GM13977 (cell line): ENCODE results near the gene TMEM158.

ENCODE experiments used
- DNase-seq: peaks from one replicate; pipeline ENCODE4 v3.0.0; 2012; ENCODE audit warnings: low spot score
- in situ Hi-C: fragments of 300-500 bp; cut with MboI; formaldehyde crosslinking; loops from one replicate; pipeline ENCODE4 v1.12.0; 2022; ENCODE audit warnings: low sequenced_read_pairs, low pct_unique_long_range_greater_than_20kb, mixed read lengths, inconsistent platforms; ENCODE audit not compliant: unreplicated experiment
- TF ChIP-seq, protein P1 (sequence below): IDR thresholded peaks from 2 replicates; pipeline ENCODE4 v1.5.1; 2012; ENCODE audit warnings: mild to moderate bottlenecking, control low read depth; ENCODE audit not compliant: insufficient read depth; ENCODE audit errors: extremely low read depth, missing control alignments

Gene TMEM158

GRCh38 chr3:45269952-45270351, 43.9 kb upstream of the TMEM158 start:
- TF ChIP-seq, protein P1, sequence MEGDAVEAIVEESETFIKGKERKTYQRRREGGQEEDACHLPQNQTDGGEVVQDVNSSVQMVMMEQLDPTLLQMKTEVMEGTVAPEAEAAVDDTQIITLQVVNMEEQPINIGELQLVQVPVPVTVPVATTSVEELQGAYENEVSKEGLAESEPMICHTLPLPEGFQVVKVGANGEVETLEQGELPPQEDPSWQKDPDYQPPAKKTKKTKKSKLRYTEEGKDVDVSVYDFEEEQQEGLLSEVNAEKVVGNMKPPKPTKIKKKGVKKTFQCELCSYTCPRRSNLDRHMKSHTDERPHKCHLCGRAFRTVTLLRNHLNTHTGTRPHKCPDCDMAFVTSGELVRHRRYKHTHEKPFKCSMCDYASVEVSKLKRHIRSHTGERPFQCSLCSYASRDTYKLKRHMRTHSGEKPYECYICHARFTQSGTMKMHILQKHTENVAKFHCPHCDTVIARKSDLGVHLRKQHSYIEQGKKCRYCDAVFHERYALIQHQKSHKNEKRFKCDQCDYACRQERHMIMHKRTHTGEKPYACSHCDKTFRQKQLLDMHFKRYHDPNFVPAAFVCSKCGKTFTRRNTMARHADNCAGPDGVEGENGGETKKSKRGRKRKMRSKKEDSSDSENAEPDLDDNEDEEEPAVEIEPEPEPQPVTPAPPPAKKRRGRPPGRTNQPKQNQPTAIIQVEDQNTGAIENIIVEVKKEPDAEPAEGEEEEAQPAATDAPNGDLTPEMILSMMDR = no peak
- in situ Hi-C loops = no loop called here
- DNase-seq = no peak

DNA sequence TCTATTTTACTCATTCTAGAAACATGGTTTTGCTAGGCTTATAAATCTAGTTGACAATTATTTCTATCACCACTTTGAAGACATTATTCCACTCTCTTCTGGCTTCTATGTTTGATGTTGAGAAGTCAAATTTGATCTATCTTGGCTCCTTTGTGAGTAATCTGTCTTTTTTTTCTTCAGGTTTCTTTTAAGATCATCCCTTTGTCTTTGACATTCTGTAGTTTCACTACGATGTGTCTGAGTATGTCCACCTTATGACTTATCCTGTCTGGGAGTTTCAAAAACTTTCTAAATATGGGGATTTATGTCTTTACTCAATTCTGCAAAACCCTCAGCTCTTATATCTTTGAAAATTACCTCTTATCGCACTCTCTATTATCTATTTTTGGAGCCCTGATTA, 41.0 kb upstream of the TMEM158 start:
- in situ Hi-C loops = no loop called here
- DNase-seq = no peak
- TF ChIP-seq, protein P1 = no peak

DNA sequence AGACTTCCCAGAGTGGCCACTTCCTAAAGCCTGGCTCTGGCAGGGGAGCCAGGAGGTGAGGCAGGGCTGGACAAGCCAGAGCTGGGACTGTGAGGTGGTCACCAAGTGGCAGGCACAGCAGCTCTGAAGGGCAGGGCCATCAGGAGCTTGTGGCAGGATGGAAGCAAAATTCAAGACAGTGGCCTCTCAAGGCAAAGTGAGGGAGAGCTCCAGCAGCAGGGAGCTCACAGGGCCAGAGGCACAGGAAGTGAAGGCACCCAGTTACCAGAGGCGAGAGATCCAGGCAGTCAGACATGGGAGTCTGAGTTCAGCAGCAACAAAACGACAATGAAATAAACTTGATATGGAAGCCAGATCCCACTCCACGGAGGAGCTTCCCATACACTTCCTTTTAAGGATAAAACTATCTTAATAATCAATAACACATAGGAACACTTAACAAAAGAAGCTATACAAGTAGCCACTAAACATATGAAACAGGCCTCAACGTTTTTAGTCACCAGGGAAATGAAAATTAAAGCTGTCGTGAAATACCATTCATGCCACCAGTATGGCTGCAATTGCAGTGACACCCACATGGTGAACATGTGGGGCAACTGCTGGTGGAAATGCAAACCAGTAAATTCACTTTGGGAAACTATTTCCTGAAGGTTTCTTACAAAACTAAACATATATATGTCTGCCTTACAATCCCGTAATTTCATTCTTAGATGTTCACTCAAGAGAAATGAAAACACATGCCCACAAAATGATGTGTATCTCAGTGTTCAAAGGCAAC, 35.4 kb upstream of the TMEM158 start:
- no peak for DNase-seq
- in situ Hi-C loops = no loop called here
- TF ChIP-seq, protein P1 = no peak

DNA sequence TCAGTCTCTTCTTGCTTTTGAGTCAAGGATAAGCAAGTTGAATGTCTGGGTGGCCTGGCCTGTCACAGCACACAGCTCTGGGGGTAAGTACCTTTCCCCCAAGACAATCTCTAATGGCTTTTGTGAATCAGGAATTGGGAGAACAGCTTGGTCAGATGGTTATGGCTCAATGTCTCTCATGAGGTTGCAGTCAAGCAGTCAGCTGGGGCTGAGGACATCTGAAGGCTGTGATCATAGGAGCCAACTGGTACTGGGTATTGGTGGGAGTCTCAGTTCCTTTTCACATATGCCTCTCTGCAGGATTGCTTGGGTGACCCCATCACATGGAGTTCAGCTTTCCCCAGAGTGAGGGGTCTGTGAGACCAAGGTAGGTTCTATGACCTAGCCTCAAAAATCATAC, 33.0 kb upstream of the TMEM158 start:
- in situ Hi-C loops = no loop called here
- no peak for DNase-seq
- TF ChIP-seq, protein P1 = no peak

DNA sequence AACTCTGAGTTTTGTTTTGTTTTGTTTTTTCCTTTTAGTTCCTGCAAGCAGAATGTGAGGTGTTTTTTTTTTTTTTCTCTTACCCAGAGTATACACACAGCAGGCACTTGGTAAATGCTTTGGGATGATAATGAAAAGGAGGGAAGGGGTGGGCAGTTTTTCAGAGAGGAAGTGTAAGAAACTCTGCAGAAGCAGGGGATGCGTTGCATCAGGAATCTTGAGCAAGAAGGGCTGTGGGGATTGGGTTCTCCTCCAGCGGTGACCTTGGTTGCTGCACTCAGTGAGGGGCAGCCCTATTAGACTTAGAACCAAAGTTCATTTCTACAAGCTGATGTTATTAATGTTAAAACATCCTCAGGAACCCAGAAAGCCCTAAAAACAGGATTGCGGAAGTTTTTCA, 32.2 kb upstream of the TMEM158 start:
- no peak for DNase-seq
- TF ChIP-seq, protein P1 = no peak
- in situ Hi-C loops = no loop called here

DNA sequence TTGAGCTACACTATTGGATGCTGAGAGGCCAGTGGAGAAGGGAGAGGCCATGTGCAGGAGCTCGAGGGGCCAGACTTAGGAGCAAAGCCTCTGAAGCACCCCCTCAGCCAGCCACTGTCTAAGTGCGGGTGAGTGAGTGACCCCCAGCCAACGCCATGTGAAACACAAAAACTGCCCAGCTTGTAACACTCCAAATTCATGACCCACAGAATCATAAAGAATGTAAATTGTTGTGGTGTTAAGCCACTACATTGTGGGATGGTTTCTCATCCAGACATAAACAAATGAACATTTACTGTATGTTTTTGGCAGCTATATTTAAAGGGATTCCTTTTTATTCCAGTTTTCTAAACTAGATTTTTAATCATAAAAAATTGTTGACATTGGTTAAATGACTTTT, 27.2 kb upstream of the TMEM158 start:
- in situ Hi-C loops = no loop called here
- TF ChIP-seq, protein P1 = no peak
- no peak for DNase-seq
